Activated CD8-positive, alpha-beta T cell treated with anti-CD3 and anti-CD28 coated beads for 36 hours (primary cell): ENCODE results near the gene HSD11B2. TPM values are rescaled to one million over a fixed set of nuclear protein-coding genes. Genes with fewer than 3 reads are reported as not detected.

Experiments
- ATAC-seq: fragments of 200-7000 bp; cut with Tn5 transposase; one replicate; pipeline ENCODE4 v1.10.0; 2021; ENCODE audit warnings: mild to moderate bottlenecking, moderate library complexity
- CTCF ChIA-PET: fragments of 350-600 bp; sonication (Branson Sonifier 250); formaldehyde crosslinking; loops from one replicate; lab custom pipeline; 2021; ENCODE audit warnings: antibody characterized with exemption; lab: Charles Lee
- POLR2A ChIA-PET: fragments of 350-600 bp; sonication (Branson Sonifier 250); formaldehyde crosslinking; loops from one replicate; lab custom pipeline; 2021; ENCODE audit warnings: antibody characterized with exemption; lab: Charles Lee
- DNase-seq: peaks from one replicate; pipeline ENCODE4 v3.0.0-alpha.2; 2020
- H3K27ac Mint-ChIP-seq: one replicate; pipeline ENCODE4 v1.8.0; 2021; ENCODE audit warnings: mild to moderate bottlenecking, mixed read lengths
- H3K27me3 Mint-ChIP-seq: one replicate; pipeline ENCODE4 v1.8.0; 2021; ENCODE audit warnings: mixed read lengths
- H3K36me3 Mint-ChIP-seq: one replicate; pipeline ENCODE4 v1.8.0; 2021; ENCODE audit warnings: low read depth, mixed read lengths
- H3K4me1 Mint-ChIP-seq: one replicate; pipeline ENCODE4 v1.8.0; 2021; ENCODE audit warnings: low read depth, mixed read lengths
- H3K4me3 Mint-ChIP-seq: one replicate; pipeline ENCODE4 v1.8.0; 2021; ENCODE audit warnings: mild to moderate bottlenecking, moderate library complexity, mixed read lengths
- H3K9me3 Mint-ChIP-seq: one replicate; pipeline ENCODE4 v1.8.0; 2021; ENCODE audit warnings: mixed read lengths
- intact Hi-C: fragments of 100-400 bp; cut with micrococcal nuclease; formaldehyde crosslinking; loops from one replicate; pipeline ENCODE4 v1.10.0; 2022
- total RNA-seq, 2 experiments: library from RNA; stranded (reverse); gene quantifications; one replicate each; pipeline ENCODE4 v1.2.3, GENCODE V29; 2021
- TF ChIP-seq, protein P1 (sequence below): fragments of 200-600 bp; IDR thresholded peaks from one replicate; pipeline ENCODE4 v1.8.0; 2022; ENCODE audit warnings: antibody characterized with exemption, mild to moderate bottlenecking

Gene HSD11B2
- total RNA-seq, 2 experiments from 2014 or later: 1.6 to 2.3 TPM

DNA sequence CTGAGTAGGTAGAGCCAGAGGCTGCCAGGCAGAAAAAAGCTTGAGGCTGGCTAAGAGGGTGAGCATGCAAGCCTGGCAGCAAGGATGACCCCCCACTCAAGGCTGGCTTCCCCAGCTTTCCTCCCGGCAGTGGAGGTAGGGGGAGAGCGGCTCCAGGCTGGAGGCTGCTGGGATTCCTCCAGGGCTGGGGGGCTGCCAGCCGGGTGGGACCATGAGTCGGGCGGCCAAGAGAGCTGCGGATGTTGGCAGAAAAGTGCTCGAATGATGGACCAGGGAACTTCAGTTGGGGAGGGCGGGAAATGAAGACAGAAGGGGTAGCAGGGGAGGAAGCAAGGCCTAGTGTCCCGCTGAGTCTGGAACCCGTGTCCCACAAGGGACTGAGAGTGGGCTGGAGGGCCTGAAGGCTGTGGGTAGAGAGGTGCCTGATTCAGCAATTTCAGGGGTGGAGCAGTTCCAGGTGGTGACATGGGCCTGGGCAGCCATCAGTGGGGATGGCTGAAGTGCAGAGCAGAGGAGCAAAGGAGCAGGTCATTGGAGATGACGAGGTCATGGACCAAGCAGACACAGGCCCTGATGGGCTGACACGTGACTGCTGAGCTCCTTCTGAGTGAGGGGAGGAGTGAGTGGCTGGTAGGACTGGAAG lies 20.3 kb downstream of the HSD11B2 start:
- POLR2A ChIA-PET: interaction anchor here (1.2 to 1.3 kb wide), 2 partner anchors 10 to 27 kb away, joined by 3 to 4 read pairs; no protein-coding TSS in a partner anchor
- Mint-ChIP-seq H3K27ac (no peak overlapping the region), H3K27me3 (no peaks in the 10 kb centered on the region), H3K4me3 (no peak overlapping the region), H3K4me1 (peaks cover 2% of the 10 kb centered on the region), H3K36me3 (no peaks in the 10 kb centered on the region), H3K9me3 (no peaks in the 10 kb centered on the region)
- intact Hi-C loops: no loop called here
- ATAC-seq (no peak), DNase-seq (no peak)
- TF ChIP-seq, protein P1, sequence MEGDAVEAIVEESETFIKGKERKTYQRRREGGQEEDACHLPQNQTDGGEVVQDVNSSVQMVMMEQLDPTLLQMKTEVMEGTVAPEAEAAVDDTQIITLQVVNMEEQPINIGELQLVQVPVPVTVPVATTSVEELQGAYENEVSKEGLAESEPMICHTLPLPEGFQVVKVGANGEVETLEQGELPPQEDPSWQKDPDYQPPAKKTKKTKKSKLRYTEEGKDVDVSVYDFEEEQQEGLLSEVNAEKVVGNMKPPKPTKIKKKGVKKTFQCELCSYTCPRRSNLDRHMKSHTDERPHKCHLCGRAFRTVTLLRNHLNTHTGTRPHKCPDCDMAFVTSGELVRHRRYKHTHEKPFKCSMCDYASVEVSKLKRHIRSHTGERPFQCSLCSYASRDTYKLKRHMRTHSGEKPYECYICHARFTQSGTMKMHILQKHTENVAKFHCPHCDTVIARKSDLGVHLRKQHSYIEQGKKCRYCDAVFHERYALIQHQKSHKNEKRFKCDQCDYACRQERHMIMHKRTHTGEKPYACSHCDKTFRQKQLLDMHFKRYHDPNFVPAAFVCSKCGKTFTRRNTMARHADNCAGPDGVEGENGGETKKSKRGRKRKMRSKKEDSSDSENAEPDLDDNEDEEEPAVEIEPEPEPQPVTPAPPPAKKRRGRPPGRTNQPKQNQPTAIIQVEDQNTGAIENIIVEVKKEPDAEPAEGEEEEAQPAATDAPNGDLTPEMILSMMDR: no peak
- CTCF ChIA-PET: interaction anchor here (0.6 to 3.7 kb wide), 7 partner anchors 9 to 59 kb away, joined by 3 to 27 read pairs (median 3); partner anchors contain the start of gene ZDHHC1

DNA sequence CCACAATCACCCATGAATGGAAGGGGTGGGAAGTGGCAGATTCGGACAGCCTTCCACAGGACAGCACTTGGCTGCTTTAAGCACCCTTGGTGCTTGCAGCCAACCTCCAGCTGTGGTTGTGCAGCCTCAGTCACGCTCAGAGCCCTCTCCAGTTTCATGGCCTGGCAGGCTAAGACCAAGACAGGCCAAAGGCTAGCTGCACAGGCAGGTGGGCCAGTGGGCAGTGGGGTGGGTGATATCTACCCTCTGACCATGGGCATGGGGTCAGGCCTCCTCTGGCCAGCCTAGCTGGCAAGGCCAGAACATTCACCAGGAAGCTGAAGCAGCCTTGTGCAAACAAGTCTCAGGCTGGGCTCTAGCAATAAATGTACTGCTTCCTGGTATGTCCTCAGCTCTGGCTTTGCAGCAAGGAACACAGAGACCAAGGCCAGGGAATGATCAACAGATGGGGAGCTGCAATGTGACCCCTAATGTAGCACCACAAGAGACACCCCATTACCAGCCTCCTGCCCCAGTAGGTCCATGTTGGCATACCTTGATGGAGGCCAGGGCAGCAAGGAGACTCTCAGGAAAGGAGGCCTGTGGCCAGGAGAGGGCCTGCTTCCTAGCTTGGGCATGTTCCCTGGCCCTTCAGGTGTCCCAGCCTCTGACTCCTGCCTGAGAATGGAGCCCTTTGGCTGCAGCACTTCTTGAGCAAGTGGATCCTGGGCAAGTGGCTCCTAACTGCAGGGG lies 20.9 kb downstream of the HSD11B2 start:
- DNase-seq (no peak), ATAC-seq (no peak)
- ChIA-PET POLR2A (interaction anchor here (0.9 to 1.3 kb wide), 4 partner anchors 10 to 35 kb away, joined by 3 to 4 read pairs (median 3); no protein-coding TSS in a partner anchor), CTCF (interaction anchor here (1.0 to 3.7 kb wide), 6 partner anchors 14 to 60 kb away, joined by 3 to 27 read pairs (median 3); partner anchors contain the start of gene ZDHHC1)
- no peaks in the 10 kb centered on the region for H3K9me3 Mint-ChIP-seq
- TF ChIP-seq, protein P1: no peak
- no peaks in the 10 kb centered on the region for H3K36me3 Mint-ChIP-seq
- H3K4me1 Mint-ChIP-seq: peaks cover 4% of the 10 kb centered on the region
- no peak overlapping the region for H3K27ac Mint-ChIP-seq
- no peaks in the 10 kb centered on the region for H3K27me3 Mint-ChIP-seq
- intact Hi-C loops: no loop called here
- H3K4me3 Mint-ChIP-seq: no peak overlapping the region

DNA sequence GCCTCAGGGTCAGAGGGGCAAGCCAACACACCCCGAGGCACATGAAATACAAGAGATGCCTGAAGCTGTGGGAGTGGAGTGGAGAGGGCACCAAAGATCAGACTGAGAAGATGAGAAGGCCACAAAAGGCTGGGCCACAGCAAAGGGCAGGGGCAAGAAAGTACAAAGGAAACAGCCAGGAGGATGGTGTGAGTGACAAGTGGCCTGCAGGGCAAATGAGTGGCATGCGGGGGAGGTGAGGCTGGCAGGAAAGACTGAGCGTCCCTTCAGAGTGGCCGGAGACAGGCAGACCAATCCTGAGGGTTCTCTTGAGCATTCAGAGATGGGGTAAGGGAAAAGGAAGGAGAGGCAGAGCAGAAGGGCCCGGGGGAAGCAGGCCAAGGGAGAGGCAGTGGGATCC lies 23.2 kb downstream of the HSD11B2 start:
- Mint-ChIP-seq H3K27ac (no peak overlapping the region), H3K4me1 (peaks cover 8% of the 10 kb centered on the region), H3K36me3 (no peaks in the 10 kb centered on the region), H3K9me3 (no peaks in the 10 kb centered on the region), H3K4me3 (no peak overlapping the region), H3K27me3 (no peaks in the 10 kb centered on the region)
- intact Hi-C loops: no loop called here
- DNase-seq (no peak), ATAC-seq (no peak)
- TF ChIP-seq, protein P1: no peak
- ChIA-PET POLR2A (no interaction called here), CTCF (interaction anchor here (0.8 to 1.0 kb wide), 2 partner anchors 8 to 26 kb away, joined by 3 read pairs; no protein-coding TSS in a partner anchor)

DNA sequence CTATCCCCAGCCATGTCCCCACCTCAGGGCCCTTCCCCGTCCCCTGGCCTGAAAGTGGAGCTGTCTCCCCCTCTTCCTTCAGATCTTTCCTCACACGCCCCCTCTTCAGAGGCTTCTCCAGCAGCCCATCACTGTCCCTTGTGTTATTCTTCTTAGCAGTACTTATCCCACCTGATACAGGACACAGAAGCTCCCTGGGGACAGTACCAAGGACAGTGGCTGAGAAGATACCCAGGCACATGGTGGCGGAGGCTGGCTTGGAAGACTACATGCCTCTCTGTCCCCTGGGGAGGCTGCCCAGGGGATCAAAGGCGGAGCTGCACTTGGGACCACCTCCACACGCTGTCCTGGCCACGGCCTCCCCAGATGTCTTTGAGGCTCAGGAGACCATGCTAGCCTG lies 23.9 kb downstream of the HSD11B2 start:
- H3K9me3 Mint-ChIP-seq: no peaks in the 10 kb centered on the region
- ChIA-PET POLR2A (interaction anchor here (1.1 kb wide), 1 partner anchor 13 kb away, joined by 3 read pairs; no protein-coding TSS in a partner anchor), CTCF (interaction anchor here (0.8 to 2.5 kb wide), 2 partner anchors 26 to 206 kb away, joined by 3 to 9 read pairs; partner anchors contain the start of gene SLC9A5)
- TF ChIP-seq, protein P1: no peak
- no peak for ATAC-seq
- no peaks in the 10 kb centered on the region for H3K36me3 Mint-ChIP-seq
- peaks cover 8% of the 10 kb centered on the region for H3K4me1 Mint-ChIP-seq
- peak overlapping the region; percentile 16 for H3K27ac Mint-ChIP-seq
- no peak overlapping the region for H3K4me3 Mint-ChIP-seq
- no peaks in the 10 kb centered on the region for H3K27me3 Mint-ChIP-seq
- intact Hi-C loops: no loop called here
- no peak for DNase-seq
